ENCODE data around the gene KIAA0040. TPM values are rescaled to one million over a fixed set of nuclear protein-coding genes. Genes with fewer than 3 reads are reported as not detected.

Gene KIAA0040
- total RNA-seq, 1 experiment from 2014 or later, result 15.0 TPM

DNA sequence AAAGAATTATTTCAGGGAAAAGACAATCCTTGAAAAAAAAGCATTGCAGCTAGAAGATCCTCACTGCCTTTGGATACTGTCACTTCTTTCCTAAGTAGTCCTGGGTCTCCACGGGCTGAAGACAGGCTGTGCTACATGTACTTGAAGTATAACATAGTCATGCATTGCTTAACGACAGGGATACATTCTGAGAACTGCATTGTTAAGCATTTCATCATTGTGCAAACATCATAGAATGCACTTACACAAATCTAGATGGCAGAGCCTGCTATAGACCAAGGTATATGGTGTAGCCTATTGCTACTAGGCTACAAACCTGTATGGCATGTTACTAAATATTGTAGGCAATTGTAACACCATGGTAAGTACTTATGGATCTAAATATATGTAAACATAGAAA lies 54.0 kb downstream of the KIAA0040 start:
- Mint-ChIP-seq H3K36me3 (peaks cover 3% of the 10 kb centered on the region; the same call in 1 of the 2 replicates), H3K4me3 (no peak overlapping the region), H3K27ac (no peak overlapping the region), H3K9me3 (peaks cover 2% of the 10 kb centered on the region), H3K27me3 (ENCODE audit: low read depth) (peaks cover under 1% of the 10 kb centered on the region; the same call in 1 of the 2 replicates), H3K4me1 (peaks cover 11% of the 10 kb centered on the region)
- ChIA-PET POLR2A (no interaction called here), CTCF (interaction anchor here (2.0 kb wide), 1 partner anchor 13 kb away, joined by 8 read pairs; no protein-coding TSS in a partner anchor)
- no peak for ATAC-seq
- no peak for DNase-seq (ENCODE audit: low spot score)
- TF ChIP-seq CBFB (CRISPR knock-in tag; IDR thresholded peaks at IDR 0.05; ENCODE audit: low read depth), result no peak
- TF ChIP-seq EMX1 (CRISPR knock-in tag; IDR thresholded peaks at IDR 0.05), result no peak
- no peak for TF ChIP-seq GRHL2 (CRISPR knock-in tag; IDR thresholded peaks at IDR 0.05; ENCODE audit: insufficient replicate concordance, severe bottlenecking)
- TF ChIP-seq TEAD4 (CRISPR knock-in tag; IDR thresholded peaks at IDR 0.05), result no peak
- TF ChIP-seq FOXJ3 (CRISPR knock-in tag; IDR thresholded peaks at IDR 0.05; ENCODE audit: borderline replicate concordance), result no peak
- TF ChIP-seq, protein P1, sequence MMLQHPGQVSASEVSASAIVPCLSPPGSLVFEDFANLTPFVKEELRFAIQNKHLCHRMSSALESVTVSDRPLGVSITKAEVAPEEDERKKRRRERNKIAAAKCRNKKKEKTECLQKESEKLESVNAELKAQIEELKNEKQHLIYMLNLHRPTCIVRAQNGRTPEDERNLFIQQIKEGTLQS (CRISPR knock-in tag; conservative IDR thresholded peaks at IDR 0.05), result no peak
- TF ChIP-seq ZNF263 (CRISPR knock-in tag; IDR thresholded peaks at IDR 0.05; ENCODE audit: low read depth), result no peak
- no peak for TF ChIP-seq JAZF1 (CRISPR knock-in tag; IDR thresholded peaks at IDR 0.05)
- TF ChIP-seq NFE2L1 (CRISPR knock-in tag; IDR thresholded peaks at IDR 0.05), result no peak
- TF ChIP-seq FOXK1 (CRISPR knock-in tag; IDR thresholded peaks at IDR 0.05), result no peak
- no peak for TF ChIP-seq ETV6 (CRISPR knock-in tag; IDR thresholded peaks at IDR 0.05)
- TF ChIP-seq NR3C1 (CRISPR knock-in tag; conservative IDR thresholded peaks at IDR 0.05; ENCODE audit: low read depth), result no peak
- TF ChIP-seq SMAD4 (CRISPR knock-in tag; IDR thresholded peaks at IDR 0.05), result no peak
- TF ChIP-seq JUN (CRISPR knock-in tag; IDR thresholded peaks at IDR 0.05), result no peak

GRCh38 chr1:175137369-175137768 lies 55.2 kb downstream of the KIAA0040 start:
- Mint-ChIP-seq H3K4me1 (peaks cover 17% of the 10 kb centered on the region), H3K27ac (no peak overlapping the region), H3K9me3 (no peaks in the 10 kb centered on the region), H3K4me3 (no peak overlapping the region), H3K36me3 (peaks cover 3% of the 10 kb centered on the region; the same call in 1 of the 2 replicates), H3K27me3 (ENCODE audit: low read depth) (no peaks in the 10 kb centered on the region; the same call in 1 of the 2 replicates)
- ATAC-seq, result no peak
- POLR2A ChIA-PET, result no interaction called here
- CTCF ChIA-PET, result interaction anchor here (1.1 to 1.4 kb wide), 3 partner anchors 9 to 23 kb away, joined by 4 to 8 read pairs (median 7); no protein-coding TSS in a partner anchor
- DNase-seq (ENCODE audit: low spot score), result no peak
- TF ChIP-seq RELA (CRISPR knock-in tag; IDR thresholded peaks at IDR 0.05; ENCODE audit: borderline replicate concordance) (no peak), FOXK1 (CRISPR knock-in tag; IDR thresholded peaks at IDR 0.05) (no peak), IRF2 (CRISPR knock-in tag; IDR thresholded peaks at IDR 0.05; ENCODE audit: borderline replicate concordance, low read depth) (no peak), TCF7 (CRISPR knock-in tag; IDR thresholded peaks at IDR 0.05; ENCODE audit: low read depth) (no peak), SMAD3 (CRISPR knock-in tag; IDR thresholded peaks at IDR 0.05; ENCODE audit: borderline replicate concordance) (no peak), GTF2I (CRISPR knock-in tag; conservative IDR thresholded peaks at IDR 0.05) (no peak), TEAD1 (CRISPR knock-in tag; IDR thresholded peaks at IDR 0.05) (no peak), ZBTB21 (CRISPR knock-in tag; IDR thresholded peaks at IDR 0.05; ENCODE audit: borderline replicate concordance) (no peak), GABPB1 (CRISPR knock-in tag; IDR thresholded peaks at IDR 0.05) (no peak), ZNF317 (CRISPR knock-in tag; IDR thresholded peaks at IDR 0.05; ENCODE audit: borderline replicate concordance, low read depth) (no peak), NFATC4 (CRISPR knock-in tag; IDR thresholded peaks at IDR 0.05) (no peak), NR2C2 (CRISPR knock-in tag; IDR thresholded peaks at IDR 0.05) (no peak), HMGXB4 (CRISPR knock-in tag; IDR thresholded peaks at IDR 0.05) (no peak)
- TF ChIP-seq, protein P2, sequence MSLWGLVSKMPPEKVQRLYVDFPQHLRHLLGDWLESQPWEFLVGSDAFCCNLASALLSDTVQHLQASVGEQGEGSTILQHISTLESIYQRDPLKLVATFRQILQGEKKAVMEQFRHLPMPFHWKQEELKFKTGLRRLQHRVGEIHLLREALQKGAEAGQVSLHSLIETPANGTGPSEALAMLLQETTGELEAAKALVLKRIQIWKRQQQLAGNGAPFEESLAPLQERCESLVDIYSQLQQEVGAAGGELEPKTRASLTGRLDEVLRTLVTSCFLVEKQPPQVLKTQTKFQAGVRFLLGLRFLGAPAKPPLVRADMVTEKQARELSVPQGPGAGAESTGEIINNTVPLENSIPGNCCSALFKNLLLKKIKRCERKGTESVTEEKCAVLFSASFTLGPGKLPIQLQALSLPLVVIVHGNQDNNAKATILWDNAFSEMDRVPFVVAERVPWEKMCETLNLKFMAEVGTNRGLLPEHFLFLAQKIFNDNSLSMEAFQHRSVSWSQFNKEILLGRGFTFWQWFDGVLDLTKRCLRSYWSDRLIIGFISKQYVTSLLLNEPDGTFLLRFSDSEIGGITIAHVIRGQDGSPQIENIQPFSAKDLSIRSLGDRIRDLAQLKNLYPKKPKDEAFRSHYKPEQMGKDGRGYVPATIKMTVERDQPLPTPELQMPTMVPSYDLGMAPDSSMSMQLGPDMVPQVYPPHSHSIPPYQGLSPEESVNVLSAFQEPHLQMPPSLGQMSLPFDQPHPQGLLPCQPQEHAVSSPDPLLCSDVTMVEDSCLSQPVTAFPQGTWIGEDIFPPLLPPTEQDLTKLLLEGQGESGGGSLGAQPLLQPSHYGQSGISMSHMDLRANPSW (CRISPR knock-in tag; conservative IDR thresholded peaks at IDR 0.05; ENCODE audit: low read depth), result no peak
- TF ChIP-seq, protein P3, sequence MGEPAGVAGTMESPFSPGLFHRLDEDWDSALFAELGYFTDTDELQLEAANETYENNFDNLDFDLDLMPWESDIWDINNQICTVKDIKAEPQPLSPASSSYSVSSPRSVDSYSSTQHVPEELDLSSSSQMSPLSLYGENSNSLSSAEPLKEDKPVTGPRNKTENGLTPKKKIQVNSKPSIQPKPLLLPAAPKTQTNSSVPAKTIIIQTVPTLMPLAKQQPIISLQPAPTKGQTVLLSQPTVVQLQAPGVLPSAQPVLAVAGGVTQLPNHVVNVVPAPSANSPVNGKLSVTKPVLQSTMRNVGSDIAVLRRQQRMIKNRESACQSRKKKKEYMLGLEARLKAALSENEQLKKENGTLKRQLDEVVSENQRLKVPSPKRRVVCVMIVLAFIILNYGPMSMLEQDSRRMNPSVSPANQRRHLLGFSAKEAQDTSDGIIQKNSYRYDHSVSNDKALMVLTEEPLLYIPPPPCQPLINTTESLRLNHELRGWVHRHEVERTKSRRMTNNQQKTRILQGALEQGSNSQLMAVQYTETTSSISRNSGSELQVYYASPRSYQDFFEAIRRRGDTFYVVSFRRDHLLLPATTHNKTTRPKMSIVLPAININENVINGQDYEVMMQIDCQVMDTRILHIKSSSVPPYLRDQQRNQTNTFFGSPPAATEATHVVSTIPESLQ (CRISPR knock-in tag; IDR thresholded peaks at IDR 0.05), result no peak
- TF ChIP-seq, protein P4, sequence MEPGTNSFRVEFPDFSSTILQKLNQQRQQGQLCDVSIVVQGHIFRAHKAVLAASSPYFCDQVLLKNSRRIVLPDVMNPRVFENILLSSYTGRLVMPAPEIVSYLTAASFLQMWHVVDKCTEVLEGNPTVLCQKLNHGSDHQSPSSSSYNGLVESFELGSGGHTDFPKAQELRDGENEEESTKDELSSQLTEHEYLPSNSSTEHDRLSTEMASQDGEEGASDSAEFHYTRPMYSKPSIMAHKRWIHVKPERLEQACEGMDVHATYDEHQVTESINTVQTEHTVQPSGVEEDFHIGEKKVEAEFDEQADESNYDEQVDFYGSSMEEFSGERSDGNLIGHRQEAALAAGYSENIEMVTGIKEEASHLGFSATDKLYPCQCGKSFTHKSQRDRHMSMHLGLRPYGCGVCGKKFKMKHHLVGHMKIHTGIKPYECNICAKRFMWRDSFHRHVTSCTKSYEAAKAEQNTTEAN (CRISPR knock-in tag; IDR thresholded peaks at IDR 0.05), result no peak

Measured in WTC11 (cell line).